ENCODE data around the gene TSN. TPM values are rescaled to one million over a fixed set of nuclear protein-coding genes. Genes with fewer than 3 reads are reported as not detected.
A peak's percentile ranks its signal among the peaks of the same experiment; 100 is the strongest.
"Not testable (repeated sequence)": the region's sequence is repeated elsewhere in the genome, so short reads cannot be mapped to it uniquely, and the experiment has no call there.

The TSN gene
- total RNA-seq, 1 donor from 2014 or later, result 49.5 TPM

GRCh38 chr2:121723316-121723715 is 32.1 kb upstream of the TSN start:
- DNase-seq (ENCODE audit: low read depth) (no peak), FAIRE-seq (no peak)
- no peak for TF ChIP-seq CTCF (IDR thresholded peaks at IDR 0.05; ENCODE audit: insufficient read depth, low read length, severe bottlenecking)
- H3K27me3 ChIP-seq (ENCODE audit: control insufficient read depth, insufficient read depth, low read length), result no peaks in the 10 kb centered on the region
- no peak overlapping the region for H3K4me3 ChIP-seq (ENCODE audit: low read depth, low read length)
- peaks cover 2% of the 10 kb centered on the region for H3K36me3 ChIP-seq (ENCODE audit: control insufficient read depth, insufficient read depth, low read length)

- FAIRE-seq, result no peak
- Histone ChIP-seq H3K36me3 (ENCODE audit: control insufficient read depth, insufficient read depth, low read length) (peaks cover 23% of the 10 kb centered on the region), H3K27me3 (ENCODE audit: control insufficient read depth, insufficient read depth, low read length) (no peaks in the 10 kb centered on the region), H3K4me3 (ENCODE audit: low read depth, low read length) (no peak overlapping the region)
- TF ChIP-seq CTCF (IDR thresholded peaks at IDR 0.05; ENCODE audit: insufficient read depth, low read length, severe bottlenecking), result no peak
- no peak for DNase-seq (ENCODE audit: low read depth)
These were observed 28.1 kb upstream of the TSN start for GRCh38 chr2:121727332-121727731.

GRCh38 chr2:121727950-121728349 is 27.5 kb upstream of the TSN start:
- no peak for DNase-seq (ENCODE audit: low read depth)
- Histone ChIP-seq H3K36me3 (ENCODE audit: control insufficient read depth, insufficient read depth, low read length) (peaks cover 23% of the 10 kb centered on the region), H3K4me3 (ENCODE audit: low read depth, low read length) (no peak overlapping the region), H3K27me3 (ENCODE audit: control insufficient read depth, insufficient read depth, low read length) (no peaks in the 10 kb centered on the region)
- no peak for FAIRE-seq
- no peak for TF ChIP-seq CTCF (IDR thresholded peaks at IDR 0.05; ENCODE audit: insufficient read depth, low read length, severe bottlenecking)

GRCh38 chr2:121731366-121731765 is 24.1 kb upstream of the TSN start:
- FAIRE-seq (no peak), DNase-seq (ENCODE audit: low read depth) (no peak)
- peaks cover 24% of the 10 kb centered on the region for H3K36me3 ChIP-seq (ENCODE audit: control insufficient read depth, insufficient read depth, low read length)
- no peak overlapping the region for H3K4me3 ChIP-seq (ENCODE audit: low read depth, low read length)
- H3K27me3 ChIP-seq (ENCODE audit: control insufficient read depth, insufficient read depth, low read length), result no peaks in the 10 kb centered on the region
- TF ChIP-seq CTCF (IDR thresholded peaks at IDR 0.05; ENCODE audit: insufficient read depth, low read length, severe bottlenecking), result no peak

GRCh38 chr2:121734544-121734943 is 20.9 kb upstream of the TSN start:
- not testable (repeated sequence) for H3K4me3 ChIP-seq (ENCODE audit: low read depth, low read length); FAIRE-seq; DNase-seq (ENCODE audit: low read depth); H3K27me3 ChIP-seq (ENCODE audit: control insufficient read depth, insufficient read depth, low read length)
- peaks cover 14% of the 10 kb centered on the region for H3K36me3 ChIP-seq (ENCODE audit: control insufficient read depth, insufficient read depth, low read length)

GRCh38 chr2:121735518-121736074 is 19.9 kb upstream of the TSN start:
- TF ChIP-seq CTCF (IDR thresholded peaks at IDR 0.05; ENCODE audit: insufficient read depth, low read length, severe bottlenecking), result peak; percentile 18
- no peak for FAIRE-seq
- peak; percentile 46 for DNase-seq (ENCODE audit: low read depth)

More at GRCh38 chr2:121735518-121736074, 19.9 kb upstream of the TSN start:
- H3K4me3 ChIP-seq (ENCODE audit: low read depth, low read length), result peak overlapping the region; percentile 98
- no peaks in the 10 kb centered on the region for H3K27me3 ChIP-seq (ENCODE audit: control insufficient read depth, insufficient read depth, low read length)
- peaks cover 10% of the 10 kb centered on the region for H3K36me3 ChIP-seq (ENCODE audit: control insufficient read depth, insufficient read depth, low read length)
